Midbrain (tissue), 1 donor: ENCODE results near the gene FAM13C.

ENCODE experiments used
- DNase-seq: peaks from one replicate; lab custom pipeline; 2025; lab: John Stamatoyannopoulos, UW

The FAM13C gene

DNA sequence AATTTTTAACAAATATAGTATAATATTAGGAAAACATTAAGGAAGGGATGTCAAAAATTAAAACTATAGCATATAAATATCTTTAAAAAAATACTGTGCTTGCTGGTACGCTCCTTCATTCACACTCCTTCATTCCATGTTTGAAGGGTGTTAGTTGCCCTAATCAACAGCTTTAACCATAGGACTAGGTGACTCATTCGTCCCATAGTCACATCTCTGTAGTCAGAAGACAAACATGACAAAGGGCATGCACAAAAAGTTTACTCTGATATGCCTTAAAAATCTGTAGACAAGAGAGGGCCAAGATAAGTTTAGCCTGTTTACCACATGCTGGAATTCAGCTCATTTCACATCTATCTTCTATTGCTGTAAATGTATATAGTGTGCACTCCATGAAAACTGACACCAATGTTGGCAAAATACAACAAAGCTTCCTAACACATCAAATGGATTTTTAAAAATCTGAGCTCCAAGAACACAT lies 646 bp downstream of the FAM13C start:
- no peak for DNase-seq

DNA sequence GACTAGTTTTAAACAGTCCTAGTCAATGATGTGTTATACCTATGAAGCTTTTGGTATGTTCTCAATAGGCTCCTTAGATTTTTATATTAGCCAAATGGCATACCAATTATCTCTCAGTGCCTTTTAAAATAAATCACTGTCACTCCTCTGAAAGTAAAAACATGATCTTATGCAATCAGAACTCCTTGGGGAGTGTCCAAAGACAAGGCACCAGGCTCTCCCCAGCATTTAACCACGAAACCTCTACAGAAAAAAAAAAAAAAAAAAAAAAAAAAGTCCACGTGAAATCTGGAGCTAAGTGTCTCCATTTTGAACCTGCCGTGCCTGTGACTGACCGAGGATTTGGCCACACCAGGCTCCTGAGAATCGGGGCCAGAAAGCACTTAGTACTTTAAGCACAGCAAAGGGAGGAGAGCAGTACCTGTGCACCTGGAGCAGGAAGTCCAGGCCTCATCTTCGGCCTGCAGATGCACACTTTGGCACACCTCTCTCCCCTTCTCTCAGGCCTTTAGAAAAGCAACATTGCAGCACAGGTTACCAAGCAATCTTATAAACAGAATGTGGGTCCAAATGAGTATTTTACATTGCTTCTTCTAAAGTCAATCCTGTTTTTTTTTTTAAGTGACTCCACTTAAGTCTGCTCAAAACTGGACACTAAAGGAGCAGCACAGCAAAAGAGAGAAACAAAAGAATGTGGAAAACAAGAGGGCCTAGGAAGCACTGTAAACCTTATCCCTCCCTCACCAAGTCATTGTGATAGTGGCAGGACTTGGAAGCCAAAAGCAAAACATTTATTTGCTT lies 1.5 kb downstream of the FAM13C start:
- no peak for DNase-seq

DNA sequence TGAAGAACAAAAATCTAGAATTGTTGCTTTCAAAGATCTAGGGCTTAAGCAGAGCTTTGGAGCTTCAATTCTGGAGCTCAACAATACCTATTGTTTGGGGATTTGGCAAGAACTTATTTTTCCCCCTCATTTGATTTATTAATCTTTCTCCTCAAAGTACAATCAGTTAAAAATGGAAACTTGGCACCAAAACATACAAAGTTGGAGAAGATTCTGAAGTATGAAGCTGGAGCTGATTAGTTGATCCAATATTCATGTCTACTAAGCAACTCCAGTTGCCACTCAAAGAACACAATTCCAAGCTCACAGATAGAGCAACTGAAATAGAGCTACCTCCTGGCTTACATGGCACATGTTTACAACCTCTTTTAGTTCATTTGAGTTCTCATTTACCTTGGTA lies 3.8 kb downstream of the FAM13C start:
- DNase-seq: no peak

DNA sequence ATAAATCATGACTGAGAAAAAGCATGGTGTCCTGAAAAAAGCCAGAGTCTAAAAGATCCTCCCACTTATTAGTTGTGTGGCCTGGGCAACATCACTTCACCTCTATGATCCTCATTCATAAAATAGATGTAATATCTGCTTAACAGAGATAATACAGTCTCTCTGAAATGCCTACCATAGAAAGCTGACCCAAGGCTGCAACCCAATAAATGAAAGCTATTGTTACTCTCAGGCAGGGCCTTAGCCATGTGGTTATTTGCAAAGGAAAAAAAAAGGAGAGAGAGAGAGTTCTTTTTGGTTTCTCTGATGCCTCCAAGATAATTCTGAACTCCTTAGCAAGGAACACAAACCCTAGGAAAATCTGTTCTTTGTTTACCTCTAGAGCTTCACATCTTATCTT lies 7.9 kb downstream of the FAM13C start:
- DNase-seq: no peak

DNA sequence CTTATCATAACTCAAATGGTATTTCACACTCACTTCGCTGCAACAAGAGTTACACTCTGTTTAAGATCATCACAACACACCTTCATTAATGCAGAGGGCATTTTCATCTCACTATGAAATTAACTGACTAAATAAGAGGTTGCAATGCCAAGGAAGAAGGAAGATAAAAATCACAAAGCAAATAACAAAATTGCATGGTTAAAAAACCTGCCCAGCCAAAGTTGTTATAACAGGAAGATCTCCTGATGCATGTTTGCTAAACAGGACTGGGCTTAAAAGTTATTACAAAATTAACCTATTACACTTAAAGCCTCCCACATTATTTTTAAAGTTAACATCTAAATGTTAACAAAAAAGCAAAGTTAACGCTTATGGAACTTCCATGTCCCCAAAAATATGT lies 11.8 kb downstream of the FAM13C start:
- DNase-seq: no peak

DNA sequence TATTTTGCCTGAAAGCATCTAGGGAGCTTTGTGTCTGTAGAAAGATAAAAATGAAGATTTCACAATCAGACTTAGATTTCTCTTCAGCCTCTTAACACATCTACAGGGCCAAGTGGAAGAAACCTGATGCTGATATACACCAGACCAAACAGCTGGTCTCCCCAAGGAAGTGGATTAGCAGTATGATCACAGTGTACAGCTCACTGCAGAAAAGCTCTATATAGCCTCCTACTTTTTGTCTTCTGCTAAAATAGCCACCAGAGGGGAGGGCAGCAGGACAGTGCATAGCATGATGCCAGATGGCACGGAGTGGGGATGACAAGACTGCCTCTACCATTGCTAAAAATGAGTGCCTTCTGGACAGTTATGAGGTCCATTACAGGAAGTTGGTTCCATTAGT lies 16.0 kb downstream of the FAM13C start:
- no peak for DNase-seq

DNA sequence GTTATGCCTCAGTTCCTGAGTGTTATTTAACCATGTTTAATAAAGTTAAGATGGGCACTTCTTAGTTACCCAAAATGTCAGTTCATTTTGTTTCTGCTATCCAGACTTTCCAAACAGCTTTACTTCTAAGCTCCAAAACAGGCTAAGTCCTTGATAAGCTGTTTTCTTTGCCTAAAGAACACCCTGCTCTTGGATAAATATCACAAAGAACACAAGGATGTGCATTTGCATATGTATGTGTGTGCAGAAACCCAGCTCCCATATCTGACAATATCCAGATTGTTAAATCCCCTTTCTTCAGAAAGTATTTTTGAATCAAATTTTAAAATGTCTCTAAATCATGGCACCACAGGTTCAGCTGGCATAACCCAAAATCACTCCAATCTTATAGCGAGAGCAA lies 19.6 kb downstream of the FAM13C start:
- DNase-seq: no peak

DNA sequence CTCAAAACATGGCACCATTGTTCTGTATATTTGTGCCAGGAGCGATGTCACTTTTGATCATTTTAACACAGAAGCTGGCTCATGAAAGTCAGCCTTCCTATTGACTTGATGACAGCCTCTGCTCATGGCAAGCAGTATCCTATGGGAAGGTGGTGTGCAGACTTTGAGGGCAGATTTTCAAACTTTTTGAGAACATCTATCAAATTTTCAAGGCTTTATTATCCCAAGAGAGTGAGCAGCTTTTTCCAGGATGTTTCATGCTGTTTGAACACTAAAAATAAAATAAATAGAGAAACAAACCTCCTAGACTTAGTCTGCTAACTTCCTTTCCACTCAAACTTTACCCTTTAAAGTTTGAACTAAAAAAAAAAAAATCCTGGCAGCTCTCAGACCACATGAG lies 20.3 kb downstream of the FAM13C start:
- no peak for DNase-seq

DNA sequence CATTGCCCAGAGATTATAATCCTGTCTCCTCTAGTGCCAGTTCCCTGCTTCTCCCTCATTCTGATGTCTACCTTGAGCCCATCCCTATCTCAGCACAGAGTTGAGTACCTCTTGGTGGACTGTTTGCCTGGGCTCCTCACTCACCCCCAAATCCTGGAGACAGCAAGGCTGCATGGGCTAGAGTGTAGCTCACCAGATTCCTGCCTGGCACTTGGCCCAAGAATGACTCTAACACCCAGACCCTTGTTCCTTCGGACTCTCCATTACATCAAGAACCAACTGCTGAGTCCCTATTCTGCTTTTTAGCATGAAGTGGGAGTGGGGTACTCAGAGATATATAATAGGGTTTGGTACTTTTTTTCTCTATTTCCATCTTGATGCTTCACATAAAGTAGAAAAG lies 22.1 kb downstream of the FAM13C start:
- DNase-seq: no peak

DNA sequence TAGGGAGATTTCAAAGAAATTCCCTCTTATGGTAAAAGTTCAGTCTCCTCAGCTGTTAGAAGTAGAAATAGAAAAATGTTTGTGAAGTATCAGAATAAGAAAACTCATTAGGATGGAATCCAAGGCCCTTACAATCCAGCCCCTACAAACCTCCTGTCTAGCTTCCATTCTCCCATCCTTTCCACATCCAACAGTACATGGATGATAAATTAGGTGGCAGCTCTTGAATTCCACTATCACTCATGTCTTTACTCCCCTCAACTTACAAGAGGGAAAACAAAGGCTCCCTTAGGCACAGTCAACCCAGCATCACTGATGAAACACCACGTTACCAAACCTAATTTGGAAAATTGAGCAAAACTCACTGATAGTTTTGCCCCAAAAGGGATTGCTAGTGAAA lies 23.0 kb downstream of the FAM13C start:
- no peak for DNase-seq

DNA sequence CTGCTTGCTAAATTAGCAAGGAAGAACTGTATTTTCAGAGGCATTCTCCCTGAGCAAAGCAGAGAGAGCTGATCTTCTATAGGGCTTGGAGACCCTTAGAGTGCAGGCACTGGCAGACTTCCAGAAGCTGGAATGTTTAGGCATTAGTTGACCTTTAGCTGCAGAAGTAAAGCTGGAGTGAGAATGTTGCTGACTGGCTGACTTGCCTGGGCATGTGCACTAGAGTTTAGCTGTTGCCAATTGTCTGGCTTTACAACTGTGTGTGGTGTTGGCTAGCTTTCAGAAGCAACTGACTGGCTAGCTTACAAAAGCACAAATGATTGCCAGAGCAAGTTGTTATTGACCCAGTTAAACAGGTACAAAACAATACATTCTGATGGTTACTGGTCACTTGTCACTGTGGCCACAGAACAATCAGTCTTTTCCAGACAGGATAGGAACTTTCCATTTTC lies 25.1 kb downstream of the FAM13C start:
- DNase-seq: peak; percentile 81

DNA sequence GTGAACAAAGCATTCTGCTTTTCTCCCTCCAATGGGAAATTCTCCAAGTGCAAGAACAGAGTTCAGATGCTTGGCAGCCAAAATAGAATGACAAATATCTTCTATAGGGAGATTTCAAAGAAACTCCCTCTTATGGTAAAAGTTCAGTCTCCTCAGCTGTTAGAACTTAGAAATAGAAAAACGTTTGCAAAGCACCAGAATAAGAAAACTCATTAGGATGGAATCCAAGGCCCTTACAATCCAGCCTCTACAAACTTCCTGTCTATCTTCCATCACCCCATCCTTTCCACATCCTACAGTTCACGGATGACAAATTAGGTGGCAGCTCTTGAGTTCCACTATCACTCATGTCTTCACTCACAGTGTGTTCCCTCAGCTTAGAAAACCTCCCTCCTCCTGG lies 25.7 kb downstream of the FAM13C start:
- no peak for DNase-seq

DNA sequence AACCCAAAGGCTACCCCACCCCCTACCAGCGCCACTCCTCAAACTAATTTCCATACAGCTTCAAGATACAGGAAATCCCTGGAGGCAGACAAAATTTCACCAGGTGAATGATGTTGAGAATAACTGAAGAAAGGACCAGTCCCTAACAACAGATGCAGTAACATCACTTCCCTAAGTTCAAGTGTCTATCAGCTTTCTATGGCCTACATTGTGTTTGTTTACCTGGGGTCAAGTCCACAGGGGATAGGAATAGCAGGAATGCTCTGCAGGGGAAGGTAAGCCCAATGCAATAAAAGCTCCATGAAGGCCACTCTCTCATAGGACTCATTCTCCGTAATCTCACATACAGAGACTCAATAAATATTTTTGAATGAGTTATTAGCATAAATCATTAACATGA lies 26.9 kb downstream of the FAM13C start:
- DNase-seq: no peak

DNA sequence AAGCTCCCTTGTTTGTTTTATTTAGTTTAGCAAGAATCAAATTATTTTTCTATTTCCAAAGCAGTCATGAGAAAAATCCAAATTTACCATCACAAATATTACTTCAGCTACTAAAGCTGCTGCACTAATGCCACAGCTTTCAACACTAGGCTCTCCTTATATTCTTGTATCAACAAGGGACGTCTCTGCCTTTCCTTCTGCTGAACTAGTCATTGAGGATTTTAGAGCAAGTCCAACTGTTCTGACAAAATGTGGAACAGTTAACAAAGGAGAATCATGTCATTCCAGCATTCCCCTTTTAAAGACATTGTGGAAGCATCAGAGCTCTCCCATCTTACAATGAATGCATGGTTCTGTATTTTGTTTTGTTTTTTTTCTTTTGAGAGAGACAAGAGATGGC lies 28.6 kb downstream of the FAM13C start:
- peak; percentile 81 for DNase-seq

DNA sequence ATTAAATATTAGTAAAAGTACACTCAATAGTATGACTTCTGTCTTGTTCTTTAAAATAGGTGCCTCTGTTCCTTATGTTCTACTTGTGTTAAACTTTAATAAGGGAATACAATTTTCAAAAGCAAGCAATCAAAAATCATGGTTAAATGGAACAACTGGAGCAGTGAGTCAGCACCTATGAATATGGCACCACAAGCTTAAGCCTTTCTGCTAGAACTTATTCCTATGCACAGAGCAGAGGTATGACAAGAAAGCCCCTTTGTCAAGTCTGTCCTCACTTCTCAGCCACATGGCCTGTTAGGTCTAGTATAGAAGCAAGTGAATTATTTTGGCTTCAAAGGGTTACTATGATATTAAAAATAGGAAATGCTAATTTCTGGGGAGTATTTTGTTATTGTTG lies 29.8 kb downstream of the FAM13C start:
- no peak for DNase-seq

DNA sequence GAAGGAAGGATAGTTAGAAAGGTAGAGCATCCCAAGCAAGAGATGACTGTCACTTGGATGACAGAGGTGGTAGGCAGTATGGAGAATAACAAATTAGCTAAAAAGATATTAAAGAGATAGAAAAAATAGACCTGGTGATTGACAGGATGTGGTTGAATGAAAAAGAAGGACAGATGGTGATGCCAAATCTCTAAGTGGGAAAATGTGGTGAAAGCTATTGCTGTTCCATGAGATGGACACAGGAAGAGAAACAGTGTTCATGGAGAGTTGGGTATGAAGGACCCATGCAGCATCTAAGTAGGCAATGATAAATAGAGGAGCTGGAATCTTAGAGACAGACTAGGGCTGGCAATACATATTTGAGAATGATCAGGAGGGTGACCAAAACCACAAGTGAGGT lies 30.7 kb downstream of the FAM13C start:
- DNase-seq: no peak

DNA sequence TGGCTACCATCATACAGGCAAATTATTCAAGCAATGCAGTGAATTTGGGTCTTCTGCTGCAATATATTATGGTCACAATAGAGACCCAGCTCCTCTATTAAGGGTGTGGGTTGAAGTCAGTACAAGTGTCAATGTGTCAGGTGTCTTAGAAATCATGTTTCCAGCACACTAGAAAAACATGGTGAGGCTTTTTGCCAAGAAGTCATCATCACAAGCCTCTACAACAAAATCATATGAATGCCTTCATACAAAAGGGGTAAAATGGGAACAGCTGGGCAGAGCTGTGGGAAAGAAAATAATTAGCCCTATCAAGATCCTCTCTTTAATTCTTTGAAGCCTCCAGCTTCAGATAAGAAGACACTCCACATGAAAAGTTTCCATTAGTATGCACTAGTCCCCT lies 37.2 kb downstream of the FAM13C start:
- DNase-seq: no peak

DNA sequence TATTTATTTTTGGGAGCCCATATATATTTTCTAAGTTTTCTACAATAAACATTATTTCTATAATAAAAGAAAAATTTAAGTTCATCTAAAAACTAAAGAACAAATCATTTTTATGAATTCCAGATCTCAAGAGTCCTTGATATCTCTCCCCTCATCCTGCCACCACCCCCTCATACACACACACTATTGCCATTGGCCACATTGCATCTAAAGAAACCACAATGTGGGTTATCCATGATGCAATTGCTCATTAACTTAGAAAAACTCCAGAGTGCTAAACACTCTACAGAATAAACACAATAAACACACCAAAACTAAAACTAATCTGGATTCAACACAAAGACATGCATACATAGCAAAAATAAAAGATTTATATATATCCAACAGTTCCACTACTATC lies 37.8 kb downstream of the FAM13C start:
- DNase-seq: no peak

DNA sequence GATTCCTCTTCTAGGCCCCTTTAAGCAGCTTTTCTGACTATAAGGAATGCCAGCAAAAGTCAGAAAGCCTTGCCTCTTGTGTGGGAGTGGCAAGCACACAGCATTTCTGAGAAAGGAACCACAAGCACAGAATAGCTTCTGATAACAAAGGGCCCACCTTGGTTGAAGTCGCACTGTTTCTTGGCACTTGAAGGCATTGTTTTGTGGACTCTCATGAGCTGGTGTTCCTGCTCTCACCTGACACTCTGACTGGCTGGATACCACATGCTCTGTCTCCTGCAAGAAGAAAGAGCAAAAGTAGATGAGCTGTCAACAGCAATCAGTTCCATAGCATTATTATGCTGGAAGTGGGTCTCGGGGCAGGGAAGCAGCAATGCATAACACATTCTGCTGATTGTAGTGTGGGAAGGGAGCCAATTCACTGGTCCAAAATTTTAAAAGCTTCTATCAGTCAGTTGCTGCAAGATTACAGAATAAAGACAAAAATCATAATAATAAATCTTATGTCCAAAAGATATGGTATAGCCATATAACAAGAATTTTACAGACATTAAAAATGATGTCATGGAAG lies 38.4 kb downstream of the FAM13C start:
- DNase-seq: no peak

DNA sequence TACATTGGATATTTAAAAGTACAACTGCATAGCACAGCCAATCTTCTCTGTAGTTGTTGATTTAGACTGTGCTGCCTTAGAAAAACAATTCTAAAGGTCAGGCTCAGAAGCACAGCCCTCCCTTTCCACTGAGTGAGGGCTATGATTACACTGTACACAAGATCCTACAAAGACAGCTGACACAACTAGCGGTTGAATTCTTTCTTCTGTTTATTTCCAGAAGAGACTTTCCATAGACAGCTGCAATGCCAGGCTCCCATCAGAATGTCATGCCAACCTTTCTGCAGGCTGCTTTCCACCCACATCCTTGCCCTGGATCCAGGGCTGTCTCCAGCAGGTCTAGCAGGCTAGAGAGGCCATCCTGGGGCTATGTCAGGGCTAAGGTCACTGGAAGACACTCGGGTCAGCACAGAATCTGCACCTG lies 39.3 kb downstream of the FAM13C start:
- DNase-seq: no peak

DNA sequence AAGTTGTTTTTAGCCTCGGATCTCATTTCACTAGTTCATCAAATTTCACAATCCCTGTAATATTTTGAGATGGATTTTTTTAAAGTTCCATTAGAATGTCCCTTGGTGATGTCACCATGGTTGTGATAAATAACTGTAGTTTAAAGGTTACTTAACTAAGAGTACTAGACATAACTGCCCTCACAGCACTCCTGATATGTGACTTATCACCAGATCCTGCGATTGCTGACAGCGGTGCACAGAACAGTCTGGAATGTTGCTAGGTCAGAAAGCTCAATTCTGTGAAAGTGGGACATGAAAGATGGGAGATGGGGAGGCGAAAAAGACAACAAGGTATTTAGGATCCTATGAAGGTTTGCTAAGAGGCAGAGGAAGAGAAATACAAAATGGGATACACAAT lies 40.2 kb downstream of the FAM13C start:
- no peak for DNase-seq

DNA sequence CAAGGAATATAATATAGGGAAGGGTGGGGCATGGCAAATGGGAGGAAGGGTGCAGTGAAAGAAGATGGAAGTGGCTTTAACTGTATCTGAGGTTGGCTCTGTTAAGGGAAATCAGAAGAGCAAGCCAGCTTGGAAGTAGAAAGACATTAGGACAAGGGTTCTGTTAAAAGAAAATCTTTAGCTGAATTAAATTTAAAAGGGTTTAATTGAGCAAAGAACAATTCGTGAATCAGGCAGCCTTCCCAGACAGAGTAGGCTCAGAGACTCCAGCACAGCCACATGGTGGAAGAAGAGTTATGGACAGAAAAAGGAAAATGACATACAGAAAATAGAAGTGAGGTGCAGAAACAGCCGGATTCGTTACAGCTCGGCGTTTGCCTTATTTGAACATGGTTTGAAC lies 42.0 kb downstream of the FAM13C start:
- DNase-seq: no peak

DNA sequence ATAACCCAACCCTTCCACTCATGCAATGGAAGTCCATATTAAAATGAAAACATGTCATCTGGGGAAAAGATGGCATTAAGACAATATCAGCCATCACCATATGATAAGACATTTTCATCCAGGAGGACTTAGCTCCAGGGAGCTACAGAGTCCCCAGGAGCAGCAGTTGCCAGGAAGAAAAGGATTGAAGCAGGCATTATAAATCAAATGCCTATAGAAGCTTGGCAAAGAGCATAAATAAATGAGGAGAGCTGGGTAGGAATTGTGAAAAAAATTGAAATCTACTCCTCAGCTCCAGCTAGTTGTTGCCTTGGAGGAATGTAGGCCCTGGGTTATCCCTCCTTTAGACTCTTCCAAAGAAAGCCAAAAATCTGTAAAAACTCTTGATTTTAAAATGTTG lies 42.5 kb downstream of the FAM13C start:
- DNase-seq: no peak

DNA sequence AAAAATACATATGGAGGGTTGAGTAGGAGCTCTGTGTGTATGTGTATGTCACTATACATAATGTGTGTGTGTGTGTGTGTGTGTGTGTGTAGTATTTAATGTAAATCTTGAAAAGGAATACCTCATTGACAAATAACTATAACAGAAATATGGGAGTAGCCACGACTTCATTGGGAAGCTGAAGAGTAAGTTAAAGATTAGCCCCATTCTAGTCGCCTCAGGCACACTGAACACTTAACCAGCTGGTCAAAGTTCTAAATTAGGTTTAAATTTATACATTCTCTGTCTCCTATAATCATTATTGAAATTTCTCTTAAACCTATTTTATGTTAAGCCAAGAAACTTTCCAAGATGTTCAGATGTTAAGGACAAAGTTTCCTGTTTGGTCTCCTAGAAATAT lies 45.3 kb downstream of the FAM13C start:
- DNase-seq: no peak
